ENCODE measurements around the gene ZNF75A. TPM values are rescaled to one million over a fixed set of nuclear protein-coding genes. Genes with fewer than 3 reads are reported as not detected.

ZNF75A gene
- total and polyA plus RNA-seq, 2 of the 4 experiments (the other 2 are of a cell fraction), result 14.6 to 15.4 TPM

DNA sequence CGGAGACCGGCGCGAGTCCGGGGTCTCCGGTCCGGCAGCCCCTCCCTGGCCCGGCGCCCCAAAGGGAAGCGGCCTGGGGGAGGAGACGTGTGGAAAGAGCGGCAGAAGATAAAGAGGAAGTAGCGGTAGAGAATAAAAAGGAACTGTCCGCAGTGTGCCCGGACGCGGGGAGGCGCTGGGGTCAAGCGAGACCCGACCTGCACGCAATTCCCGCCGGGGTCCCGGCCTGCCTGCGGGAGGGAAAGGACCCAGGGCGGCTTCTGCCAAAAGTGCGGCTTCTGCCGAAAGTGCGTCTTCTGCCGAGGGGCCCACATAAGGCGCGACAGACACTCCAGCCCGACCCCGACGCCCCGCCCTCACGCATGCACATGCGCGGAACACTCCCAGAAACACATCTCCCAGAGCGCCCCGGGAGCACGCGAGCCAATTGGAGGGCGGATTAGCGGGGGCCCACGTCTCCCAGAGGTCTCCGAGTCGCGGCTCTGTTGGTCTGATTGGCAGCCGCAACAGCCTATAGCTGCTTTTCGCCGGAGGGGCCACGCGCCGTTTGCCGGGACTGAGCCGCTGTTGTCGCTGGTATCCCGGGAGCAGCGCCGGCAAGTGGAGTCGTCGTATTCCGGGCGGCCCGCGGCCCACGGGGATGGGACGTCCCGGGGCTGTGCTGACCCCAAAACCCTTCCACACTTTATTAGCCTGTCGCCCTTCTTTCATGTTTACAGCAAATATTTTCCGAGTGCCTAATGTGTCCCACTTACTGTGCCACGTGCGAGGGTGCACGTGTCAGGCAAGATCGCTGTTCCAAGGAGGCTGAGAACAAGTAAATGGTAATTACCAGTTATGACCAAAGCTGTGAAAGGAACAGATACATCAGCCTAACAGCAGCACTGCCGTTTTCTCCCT lies 40.9 kb upstream of the ZNF75A start (continued):
- TF ChIP-seq NFE2L2 (IDR thresholded peaks at IDR 0.05; ENCODE audit: low read depth, low read length) (no peak), POLR2A (IDR thresholded peaks at IDR 0.05; ENCODE audit: low read depth, low read length) (peak; percentile 55), FOS (IDR thresholded peaks at IDR 0.05; ENCODE audit: low read depth, low read length) (no peak), RCOR1 (IDR thresholded peaks at IDR 0.05; ENCODE audit: insufficient replicate concordance, low read length) (no peak)

DNA sequence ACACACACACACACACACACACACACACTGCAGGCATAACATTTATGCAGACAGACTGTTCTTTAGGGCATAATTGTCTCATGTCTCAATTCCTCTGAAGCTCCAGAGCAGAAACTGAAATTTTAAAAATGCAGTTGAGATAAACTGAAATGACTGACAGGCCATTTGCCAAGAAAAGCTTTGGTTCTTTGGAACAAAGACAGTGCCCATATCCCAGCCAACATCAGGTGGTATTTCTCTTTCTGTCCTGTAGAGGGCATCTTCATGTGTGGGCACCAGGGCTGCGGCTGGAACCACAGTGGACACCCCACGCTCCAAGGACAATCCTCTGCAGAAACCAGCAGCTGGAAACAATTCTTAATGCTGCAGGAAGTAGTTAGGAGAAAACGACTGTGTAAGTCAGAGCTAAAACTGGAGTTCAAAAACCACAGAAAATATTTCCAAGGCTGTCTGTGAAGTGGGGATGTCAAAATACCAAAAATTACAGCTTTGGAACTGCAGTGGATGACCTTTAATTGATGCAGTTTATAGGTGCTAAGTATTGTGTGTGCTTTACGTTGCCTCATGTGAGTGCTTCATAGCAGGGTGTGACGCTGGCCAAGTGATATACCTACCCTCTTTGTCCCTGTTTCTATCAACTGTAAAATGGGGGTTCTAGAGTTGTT lies 38.3 kb upstream of the ZNF75A start:
- H2AK9ac ChIP-seq (replicated peaks; ENCODE audit: low read depth, low read length, poor library complexity), result no peak overlapping the region
- H4K20me1 ChIP-seq (ENCODE audit: insufficient read depth, low read length), result no peaks in the 10 kb centered on the region
- TF ChIP-seq BHLHE40 (IDR thresholded peaks at IDR 0.05; ENCODE audit: low read depth, low read length) (no peak), FOS (IDR thresholded peaks at IDR 0.05; ENCODE audit: low read depth, low read length) (no peak), RAD21 (IDR thresholded peaks at IDR 0.05; ENCODE audit: low read length) (peak; percentile 37), SMC3 (IDR thresholded peaks at IDR 0.05; ENCODE audit: low read depth, low read length) (0 out of 2 replicates have a peak, but pooled peaks have one; percentile 14)
- TF ChIP-seq, protein P1, sequence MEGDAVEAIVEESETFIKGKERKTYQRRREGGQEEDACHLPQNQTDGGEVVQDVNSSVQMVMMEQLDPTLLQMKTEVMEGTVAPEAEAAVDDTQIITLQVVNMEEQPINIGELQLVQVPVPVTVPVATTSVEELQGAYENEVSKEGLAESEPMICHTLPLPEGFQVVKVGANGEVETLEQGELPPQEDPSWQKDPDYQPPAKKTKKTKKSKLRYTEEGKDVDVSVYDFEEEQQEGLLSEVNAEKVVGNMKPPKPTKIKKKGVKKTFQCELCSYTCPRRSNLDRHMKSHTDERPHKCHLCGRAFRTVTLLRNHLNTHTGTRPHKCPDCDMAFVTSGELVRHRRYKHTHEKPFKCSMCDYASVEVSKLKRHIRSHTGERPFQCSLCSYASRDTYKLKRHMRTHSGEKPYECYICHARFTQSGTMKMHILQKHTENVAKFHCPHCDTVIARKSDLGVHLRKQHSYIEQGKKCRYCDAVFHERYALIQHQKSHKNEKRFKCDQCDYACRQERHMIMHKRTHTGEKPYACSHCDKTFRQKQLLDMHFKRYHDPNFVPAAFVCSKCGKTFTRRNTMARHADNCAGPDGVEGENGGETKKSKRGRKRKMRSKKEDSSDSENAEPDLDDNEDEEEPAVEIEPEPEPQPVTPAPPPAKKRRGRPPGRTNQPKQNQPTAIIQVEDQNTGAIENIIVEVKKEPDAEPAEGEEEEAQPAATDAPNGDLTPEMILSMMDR (conservative IDR thresholded peaks at IDR 0.05; ENCODE audit: low read depth, low read length), result peak; percentile 48
- no peaks in the 10 kb centered on the region for H3K9me3 ChIP-seq (ENCODE audit: control insufficient read depth, insufficient read depth, low read length)
- dilution Hi-C loops (cut with HindIII; ENCODE audit: low sequenced_read_pairs, unreplicated experiment), result no loop called here
- no TSS peak for BruUV-seq (replicated peaks)
- no peak overlapping the region for H4K5ac ChIP-seq (ENCODE audit: low read depth, low read length)
- H3K27ac ChIP-seq (ENCODE audit: insufficient read depth, low read length), result no peak overlapping the region
- intact Hi-C loops (cut with micrococcal nuclease), result no loop called here
- no peak overlapping the region for H2BK15ac ChIP-seq (ENCODE audit: low read depth, low read length)
- H3K79me1 ChIP-seq (ENCODE audit: low read depth in 1 of 2, low read length in 2 of 2), result peaks cover 0 to 5% of the 10 kb centered on the region in 2 experiments; a peak in 2 of 4 replicates
- no peak overlapping the region for H3K23ac ChIP-seq (ENCODE audit: low read depth, low read length)
- no peak overlapping the region for H2AFZ ChIP-seq (replicated peaks; ENCODE audit: low read length, poor library complexity)
- no peak overlapping the region for H3K9ac ChIP-seq (ENCODE audit: low read depth, low read length)
- POLR2A ChIA-PET (ENCODE audit: unreplicated experiment), result no interaction called here
- no peak overlapping the region for H4K8ac ChIP-seq (ENCODE audit: low read depth in 2 of 2, low read length in 2 of 2)
- H2AK5ac ChIP-seq (ENCODE audit: low read depth, low read length), result no peak overlapping the region
- no peak for ATAC-seq (ENCODE audit: low read depth)
- H3K4me2 ChIP-seq (ENCODE audit: low read depth, low read length), result no peak overlapping the region
- no peak overlapping the region for H3K14ac ChIP-seq (replicated peaks; ENCODE audit: low read depth, low read length)
- no peak overlapping the region for H3K18ac ChIP-seq (ENCODE audit: low read depth, low read length)
- DNase-seq, result peak; percentile 35
- no peaks in the 10 kb centered on the region; the same call in 1 of the 2 replicates for H3K9me1 ChIP-seq (ENCODE audit: insufficient read depth, low read length)
- in situ Hi-C loops (cut with MboI; ENCODE audit: low sequenced_read_pairs), result no loop called here
- no peak overlapping the region for H3K4ac ChIP-seq (ENCODE audit: low read depth, low read length)
- H3K36me3 ChIP-seq (ENCODE audit: control insufficient read depth, insufficient read depth, low read length), result no peaks in the 10 kb centered on the region
- H3K4me1 ChIP-seq (ENCODE audit: control insufficient read depth, insufficient read depth, low read length), result 0 out of 2 replicates have a peak, but pooled peaks cover 2% of the 10 kb centered on the region
- H2BK5ac ChIP-seq (ENCODE audit: low read depth, low read length, poor library complexity, severe bottlenecking), result no peak overlapping the region
- no peak overlapping the region for H4K91ac ChIP-seq (ENCODE audit: insufficient read depth, low read depth, low read length)
- no peak overlapping the region for H2BK20ac ChIP-seq (ENCODE audit: low read depth, low read length)
- H3K27me3 ChIP-seq (ENCODE audit: control insufficient read depth, insufficient read depth, low read length), result no peaks in the 10 kb centered on the region
- no CpG with 5 or more reads among the region's 5 CpGs for WGBS, 2 experiments (ENCODE audit: extremely low coverage in 2 of 2, insufficient read length in 1 of 2)
- no peak overlapping the region for H3K56ac ChIP-seq (ENCODE audit: extremely low read depth, insufficient read depth, low read length)
- H3K4me3 ChIP-seq (ENCODE audit: insufficient read depth, low read depth, low read length), result no peak overlapping the region
- no peak overlapping the region for H2BK120ac ChIP-seq (ENCODE audit: low read depth, low read length)
- CTCF ChIA-PET, result interaction anchor here (0.6 to 1.0 kb wide), 3 partner anchors 10 to 61 kb away, joined by 3 read pairs; no protein-coding TSS in a partner anchor

Data from IMR-90 (cell line).